ENCODE data around the gene PHLPP1.

Gene PHLPP1

GRCh38 chr18:62998443-62998842 lies 283.1 kb downstream of the PHLPP1 start:
- Mint-ChIP-seq H3K9me3 (no peaks in the 10 kb centered on the region), H3K4me3 (no peak overlapping the region), H3K27ac (no peak overlapping the region), H3K27me3 (peaks cover 45% of the 10 kb centered on the region), H3K36me3 (no peaks in the 10 kb centered on the region), H3K4me1 (no peaks in the 10 kb centered on the region)
- CTCF ChIA-PET: interaction anchor here (0.9 kb wide), 1 partner anchor 333 kb away, joined by 3 read pairs; no protein-coding TSS in a partner anchor
- no peak for DNase-seq

DNA sequence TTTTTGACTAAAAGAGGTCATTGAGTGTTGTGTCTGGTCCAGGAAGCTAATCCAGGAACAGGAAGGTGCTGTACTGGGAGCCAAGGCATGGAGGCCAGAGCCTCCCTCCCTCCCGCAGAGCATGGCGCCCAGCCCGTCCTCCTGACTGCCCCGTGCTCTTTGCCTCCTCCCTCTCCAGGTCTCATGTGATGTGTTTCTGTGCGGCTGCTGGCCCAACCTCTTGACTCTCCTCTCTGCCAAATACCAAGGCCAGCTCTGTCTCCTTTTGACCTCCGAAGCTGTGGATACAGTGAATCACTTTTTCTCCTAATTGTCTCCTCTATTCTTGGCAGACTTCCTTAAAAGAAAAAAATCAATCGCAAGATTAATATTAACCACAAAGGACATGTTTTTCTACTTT lies 284.1 kb downstream of the PHLPP1 start:
- Mint-ChIP-seq H3K27ac (no peak overlapping the region), H3K9me3 (no peaks in the 10 kb centered on the region), H3K36me3 (no peaks in the 10 kb centered on the region), H3K4me3 (no peak overlapping the region), H3K27me3 (peaks cover 41% of the 10 kb centered on the region), H3K4me1 (no peaks in the 10 kb centered on the region)
- no peak for DNase-seq
- CTCF ChIA-PET: interaction anchor here (1.0 to 1.2 kb wide), 2 partner anchors 16 to 19 kb away, joined by 3 to 5 read pairs; no protein-coding TSS in a partner anchor

DNA sequence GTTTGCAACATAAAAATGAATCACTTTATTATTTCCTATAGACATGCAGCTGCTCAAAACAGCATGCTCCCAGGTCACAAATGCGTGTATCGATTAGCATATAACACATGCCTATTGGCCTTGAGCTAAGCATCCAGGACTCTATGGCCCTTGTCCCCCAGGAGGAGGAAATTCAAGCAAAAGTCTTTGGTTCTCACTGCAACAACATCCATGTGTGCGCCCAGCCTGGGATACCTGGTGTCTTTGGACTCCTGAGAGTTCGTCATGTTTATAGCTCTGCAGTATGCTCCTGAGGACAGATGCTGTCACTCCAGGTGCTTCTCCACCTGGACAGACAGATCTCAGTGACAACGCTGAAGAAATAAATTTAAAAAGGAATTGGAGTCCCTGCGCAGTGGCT lies 284.6 kb downstream of the PHLPP1 start:
- Mint-ChIP-seq H3K27me3 (peaks cover 45% of the 10 kb centered on the region), H3K4me1 (no peaks in the 10 kb centered on the region), H3K27ac (no peak overlapping the region), H3K36me3 (no peaks in the 10 kb centered on the region), H3K9me3 (no peaks in the 10 kb centered on the region), H3K4me3 (no peak overlapping the region)
- CTCF ChIA-PET: interaction anchor here (0.6 to 1.2 kb wide), 4 partner anchors 17 to 324 kb away, joined by 3 to 5 read pairs (median 4); no protein-coding TSS in a partner anchor
- no peak for DNase-seq

DNA sequence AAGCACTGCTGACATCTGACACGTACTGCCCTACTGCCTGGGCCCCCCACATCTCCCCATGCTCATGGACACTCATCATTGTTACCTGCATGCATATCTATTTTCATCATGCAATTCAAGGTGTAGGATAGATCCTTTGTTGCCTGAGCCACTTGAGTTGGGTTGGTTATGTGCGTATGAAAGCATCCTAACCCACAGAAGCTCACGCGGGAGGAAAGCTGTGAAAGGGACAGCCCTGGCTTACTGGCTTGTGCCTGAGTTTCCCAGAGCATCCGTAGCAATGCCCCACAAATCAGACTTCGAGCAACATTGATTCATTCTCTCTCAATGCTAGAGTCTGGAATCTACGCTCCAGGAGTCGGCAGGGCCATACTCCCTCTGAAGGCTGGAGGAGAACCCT lies 285.5 kb downstream of the PHLPP1 start:
- H3K27me3 Mint-ChIP-seq: peaks cover 36% of the 10 kb centered on the region
- CTCF ChIA-PET: interaction anchor here (0.6 to 0.7 kb wide), 2 partner anchors 317 to 323 kb away, joined by 3 to 4 read pairs; no protein-coding TSS in a partner anchor
- no peaks in the 10 kb centered on the region for H3K4me1 Mint-ChIP-seq
- DNase-seq: no peak
- H3K9me3 Mint-ChIP-seq: no peaks in the 10 kb centered on the region
- no peak overlapping the region for H3K27ac Mint-ChIP-seq
- H3K4me3 Mint-ChIP-seq: no peak overlapping the region
- no peaks in the 10 kb centered on the region for H3K36me3 Mint-ChIP-seq

GRCh38 chr18:63001861-63002260 lies 286.5 kb downstream of the PHLPP1 start:
- H3K36me3 Mint-ChIP-seq: no peaks in the 10 kb centered on the region
- H3K4me1 Mint-ChIP-seq: no peaks in the 10 kb centered on the region
- DNase-seq: no peak
- no peaks in the 10 kb centered on the region for H3K9me3 Mint-ChIP-seq
- H3K27me3 Mint-ChIP-seq: peaks cover 33% of the 10 kb centered on the region
- no peak overlapping the region for H3K4me3 Mint-ChIP-seq
- H3K27ac Mint-ChIP-seq: no peak overlapping the region
- CTCF ChIA-PET: no interaction called here

- Mint-ChIP-seq H3K36me3 (no peaks in the 10 kb centered on the region), H3K4me3 (no peak overlapping the region), H3K4me1 (no peaks in the 10 kb centered on the region), H3K9me3 (no peaks in the 10 kb centered on the region), H3K27ac (no peak overlapping the region), H3K27me3 (peaks cover 30% of the 10 kb centered on the region)
- no peak for DNase-seq
- CTCF ChIA-PET: no interaction called here
Measured at GRCh38 chr18:63002305-63002704, 287.0 kb downstream of the PHLPP1 start.

DNA sequence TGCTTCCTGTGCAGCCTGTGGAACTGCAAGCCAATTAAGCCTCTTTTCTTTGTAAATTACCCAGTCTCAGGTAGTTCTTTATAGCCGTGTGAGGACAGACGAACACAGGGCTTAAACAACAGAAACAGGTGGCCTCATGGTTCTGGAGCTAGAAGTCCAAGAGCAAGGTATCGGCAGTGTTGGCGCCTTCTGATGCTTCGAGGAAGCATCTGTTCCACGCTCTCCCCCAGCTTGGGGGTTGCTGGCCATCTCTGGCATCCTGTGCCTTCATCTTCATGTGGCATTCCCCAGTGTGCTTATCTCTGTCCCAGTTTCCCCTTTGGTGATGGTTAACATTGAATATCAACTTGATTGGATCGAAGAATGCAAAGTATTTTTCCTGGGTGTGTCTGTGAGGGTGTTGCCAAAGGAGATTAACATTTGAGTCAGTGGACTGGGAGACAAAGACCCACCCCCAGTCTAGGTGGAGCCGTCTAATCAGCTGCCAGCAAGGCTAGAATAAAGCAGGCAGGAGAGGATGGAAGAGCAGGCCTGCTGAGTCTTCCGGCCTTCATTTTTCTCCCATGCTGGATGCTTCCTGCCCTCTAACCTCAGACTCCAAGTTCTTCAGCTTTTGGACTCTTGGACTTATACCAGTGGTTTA lies 287.6 kb downstream of the PHLPP1 start:
- DNase-seq: no peak
- Mint-ChIP-seq H3K9me3 (no peaks in the 10 kb centered on the region), H3K36me3 (no peaks in the 10 kb centered on the region), H3K4me3 (no peak overlapping the region), H3K27ac (no peak overlapping the region), H3K4me1 (no peaks in the 10 kb centered on the region), H3K27me3 (peaks cover 28% of the 10 kb centered on the region)
- CTCF ChIA-PET: no interaction called here

DNA sequence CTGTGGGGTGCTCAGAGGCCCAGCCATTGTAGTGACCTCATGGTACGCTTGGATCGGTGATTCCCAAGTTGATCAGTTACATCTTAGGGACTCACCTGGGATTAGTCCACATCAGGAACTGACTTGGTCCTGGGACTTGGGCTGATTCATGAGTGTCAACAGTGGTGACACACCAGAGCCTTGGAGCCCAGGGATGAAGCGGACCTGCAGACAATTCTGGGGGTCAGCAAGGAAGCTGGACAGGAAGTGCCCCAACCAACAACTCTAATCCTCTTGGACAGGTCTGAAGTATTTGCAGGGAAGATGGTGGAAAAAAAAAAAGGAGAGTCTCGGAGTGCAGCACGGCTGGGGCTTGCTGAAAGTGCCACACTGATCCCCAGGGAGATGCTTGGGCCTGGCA lies 288.6 kb downstream of the PHLPP1 start:
- DNase-seq: no peak
- Mint-ChIP-seq H3K27me3 (peaks cover 20% of the 10 kb centered on the region), H3K4me3 (no peak overlapping the region), H3K36me3 (no peaks in the 10 kb centered on the region), H3K4me1 (no peaks in the 10 kb centered on the region), H3K9me3 (no peaks in the 10 kb centered on the region), H3K27ac (no peak overlapping the region)
- CTCF ChIA-PET: interaction anchor here (1.2 kb wide), 1 partner anchor 11 kb away, joined by 3 read pairs; no protein-coding TSS in a partner anchor

- no peaks in the 10 kb centered on the region for H3K9me3 Mint-ChIP-seq
- DNase-seq: no peak
- H3K4me3 Mint-ChIP-seq: no peak overlapping the region
Measured at GRCh38 chr18:63004466-63005089, 289.2 kb downstream of the PHLPP1 start.

GRCh38 chr18:63005306-63005705 lies 290.0 kb downstream of the PHLPP1 start:
- DNase-seq: no peak
- Mint-ChIP-seq H3K36me3 (no peaks in the 10 kb centered on the region), H3K27me3 (peaks cover 13% of the 10 kb centered on the region), H3K4me1 (no peaks in the 10 kb centered on the region), H3K4me3 (no peak overlapping the region), H3K9me3 (no peaks in the 10 kb centered on the region), H3K27ac (no peak overlapping the region)
- CTCF ChIA-PET: interaction anchor here (1.0 to 1.9 kb wide), 2 partner anchors 13 to 434 kb away, joined by 3 to 5 read pairs; no protein-coding TSS in a partner anchor

More at GRCh38 chr18:63004466-63005089, 289.2 kb downstream of the PHLPP1 start:
- H3K36me3 Mint-ChIP-seq: no peaks in the 10 kb centered on the region
- CTCF ChIA-PET: interaction anchor here (0.7 to 1.2 kb wide), 2 partner anchors 11 to 12 kb away, joined by 3 to 4 read pairs; no protein-coding TSS in a partner anchor
- no peaks in the 10 kb centered on the region for H3K4me1 Mint-ChIP-seq
- peaks cover 13% of the 10 kb centered on the region for H3K27me3 Mint-ChIP-seq
- no peak overlapping the region for H3K27ac Mint-ChIP-seq

- Mint-ChIP-seq H3K27me3 (peaks cover 16% of the 10 kb centered on the region), H3K4me3 (no peak overlapping the region), H3K4me1 (no peaks in the 10 kb centered on the region), H3K9me3 (no peaks in the 10 kb centered on the region), H3K27ac (no peak overlapping the region), H3K36me3 (no peaks in the 10 kb centered on the region)
- DNase-seq: no peak
- CTCF ChIA-PET: interaction anchor here (0.6 to 1.9 kb wide), 4 partner anchors 9 to 15 kb away, joined by 3 to 7 read pairs (median 4); no protein-coding TSS in a partner anchor
Measured at GRCh38 chr18:63007231-63007630, 291.9 kb downstream of the PHLPP1 start.

- H3K9me3 Mint-ChIP-seq: peaks cover 10% of the 10 kb centered on the region
- H3K27ac Mint-ChIP-seq: no peak overlapping the region
- no peak overlapping the region for H3K4me3 Mint-ChIP-seq
- peaks cover 6% of the 10 kb centered on the region for H3K36me3 Mint-ChIP-seq
- CTCF ChIA-PET: interaction anchor here (0.7 to 5.1 kb wide), 34 partner anchors 10 to 495 kb away, joined by 3 to 92 read pairs (median 4); partner anchors contain the start of gene BCL2
- peaks cover 38% of the 10 kb centered on the region for H3K27me3 Mint-ChIP-seq
- DNase-seq: peak; percentile 67
- no peaks in the 10 kb centered on the region for H3K4me1 Mint-ChIP-seq
Measured at GRCh38 chr18:63016270-63016669, 300.9 kb downstream of the PHLPP1 start.

- CTCF ChIA-PET: interaction anchor here (0.7 to 5.1 kb wide), 31 partner anchors 10 to 494 kb away, joined by 3 to 92 read pairs (median 4); partner anchors contain the start of gene BCL2
- no peak overlapping the region for H3K4me3 Mint-ChIP-seq
- no peaks in the 10 kb centered on the region for H3K4me1 Mint-ChIP-seq
- no peak for DNase-seq
- no peak overlapping the region for H3K27ac Mint-ChIP-seq
- peaks cover 39% of the 10 kb centered on the region for H3K27me3 Mint-ChIP-seq
- peaks cover 10% of the 10 kb centered on the region for H3K9me3 Mint-ChIP-seq
- peaks cover 6% of the 10 kb centered on the region for H3K36me3 Mint-ChIP-seq
Measured at GRCh38 chr18:63017076-63017475, 301.7 kb downstream of the PHLPP1 start.

GRCh38 chr18:63017977-63018376 lies 302.6 kb downstream of the PHLPP1 start:
- Mint-ChIP-seq H3K27ac (no peak overlapping the region), H3K36me3 (peaks cover 6% of the 10 kb centered on the region), H3K9me3 (peaks cover 10% of the 10 kb centered on the region), H3K4me1 (no peaks in the 10 kb centered on the region), H3K27me3 (peaks cover 40% of the 10 kb centered on the region), H3K4me3 (no peak overlapping the region)
- DNase-seq: no peak
- CTCF ChIA-PET: interaction anchor here (0.7 to 5.1 kb wide), 23 partner anchors 10 to 493 kb away, joined by 3 to 92 read pairs (median 6); partner anchors contain the start of gene BCL2
